Measurements from ENCODE around the gene THEM5.
A peak's percentile ranks its signal among the peaks of the same experiment; 100 is the strongest.
"Not testable (repeated sequence)": the region's sequence is repeated elsewhere in the genome, so short reads cannot be mapped to it uniquely, and the experiment has no call there.

THEM5 gene

GRCh38 chr1:151853411-151853943, at the start of gene THEM5:
TSS of gene THEM5 (minus strand) at chr1:151853712. CDS start at chr1:151853565, 147 bp downstream.
- DNase-seq (ENCODE audit: low read depth) = no peak

- no peak for DNase-seq (ENCODE audit: low read depth)
Measured at GRCh38 chr1:151902858-151903257, 49.3 kb upstream of the THEM5 start.

GRCh38 chr1:151900804-151901203, 47.3 kb upstream of the THEM5 start:
- not testable (repeated sequence) for DNase-seq (ENCODE audit: low read depth)

GRCh38 chr1:151898519-151898991, 45.0 kb upstream of the THEM5 start:
- DNase-seq (ENCODE audit: low read depth) = peak; percentile 20

- no peak for DNase-seq (ENCODE audit: low read depth)
Measured at GRCh38 chr1:151897991-151898431, 44.5 kb upstream of the THEM5 start.

GRCh38 chr1:151893176-151893924, 39.8 kb upstream of the THEM5 start:
- DNase-seq (ENCODE audit: low read depth) = no peak

- DNase-seq (ENCODE audit: low read depth) = no peak
Measured at GRCh38 chr1:151892190-151892589, 38.7 kb upstream of the THEM5 start.

- no peak for DNase-seq (ENCODE audit: low read depth)
Measured at GRCh38 chr1:151891512-151891911, 38.0 kb upstream of the THEM5 start.

- no peak for DNase-seq (ENCODE audit: low read depth)
Measured at GRCh38 chr1:151888972-151889570, 35.6 kb upstream of the THEM5 start.

- DNase-seq (ENCODE audit: low read depth) = no peak
Measured at GRCh38 chr1:151887028-151887427, 33.5 kb upstream of the THEM5 start.

- no peak for DNase-seq (ENCODE audit: low read depth)
Measured at GRCh38 chr1:151885479-151885878, 32.0 kb upstream of the THEM5 start.

- DNase-seq (ENCODE audit: low read depth) = not testable (repeated sequence)
Measured at GRCh38 chr1:151884879-151885278, 31.4 kb upstream of the THEM5 start.

GRCh38 chr1:151884445-151884844, 30.9 kb upstream of the THEM5 start:
- DNase-seq (ENCODE audit: low read depth) = not testable (repeated sequence)

- DNase-seq (ENCODE audit: low read depth) = not testable (repeated sequence)
Measured at GRCh38 chr1:151883898-151884297, 30.4 kb upstream of the THEM5 start.

GRCh38 chr1:151882918-151883317, 29.4 kb upstream of the THEM5 start:
- DNase-seq (ENCODE audit: low read depth) = not testable (repeated sequence)

- DNase-seq (ENCODE audit: low read depth) = no peak
Measured at GRCh38 chr1:151882466-151882865, 29.0 kb upstream of the THEM5 start.

- DNase-seq (ENCODE audit: low read depth) = no peak
Measured at GRCh38 chr1:151881479-151881878, 28.0 kb upstream of the THEM5 start.

GRCh38 chr1:151875419-151876097, 22.0 kb upstream of the THEM5 start:
- DNase-seq (ENCODE audit: low read depth) = no peak

GRCh38 chr1:151872776-151873175, 19.3 kb upstream of the THEM5 start:
- DNase-seq (ENCODE audit: low read depth) = not testable (repeated sequence)

- no peak for DNase-seq (ENCODE audit: low read depth)
Measured at GRCh38 chr1:151871284-151872030, 17.9 kb upstream of the THEM5 start.

- DNase-seq (ENCODE audit: low read depth) = no peak
Measured at GRCh38 chr1:151868486-151868885, 15.0 kb upstream of the THEM5 start.

All from stimulated activated CD4-positive, alpha-beta T cell treated with anti-CD3 and anti-CD28 coated beads, Interleukin-2, amount 100 ng/mL, for 4 hours (primary cell).